DND-41 (cell line): Measurements from ENCODE around the gene IQCH.

Source experiments
- EZH2 ChIP-seq: IDR thresholded peaks from 3 replicates; pipeline ENCODE4 v1.6.1; 2012; ENCODE audit warnings: borderline replicate concordance, low read depth, mild to moderate bottlenecking, moderate library complexity, low read length, inconsistent platforms; ENCODE audit not compliant: severe bottlenecking
- TF ChIP-seq, protein P1 (sequence below): IDR thresholded peaks from 2 replicates; pipeline ENCODE4 v1.5.1; 2012; ENCODE audit warnings: borderline replicate concordance, low read length, moderate library complexity, mild to moderate bottlenecking; ENCODE audit not compliant: poor library complexity, severe bottlenecking; ENCODE audit errors: extremely low read depth

DNA sequence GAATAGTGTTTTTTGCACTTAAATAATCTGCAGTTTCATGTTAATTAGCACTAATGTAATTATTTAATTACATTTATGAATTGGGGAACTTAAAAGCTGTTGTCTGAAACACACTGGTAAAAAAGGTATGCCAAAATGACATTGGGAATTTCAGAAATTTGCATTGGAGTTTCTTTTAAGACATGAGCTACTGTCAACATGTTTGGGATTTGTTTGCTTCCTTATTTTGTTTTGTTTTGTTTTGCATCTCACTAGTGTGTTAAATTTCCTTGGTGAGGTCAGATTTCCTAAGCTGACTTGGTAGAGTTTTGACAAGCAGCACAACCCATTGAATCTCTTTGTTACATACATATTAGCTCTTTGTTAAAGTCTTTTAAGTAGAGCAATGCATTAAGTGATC is 119.4 kb downstream of the IQCH start:
- TF ChIP-seq EZH2, result no peak
- TF ChIP-seq, protein P1, sequence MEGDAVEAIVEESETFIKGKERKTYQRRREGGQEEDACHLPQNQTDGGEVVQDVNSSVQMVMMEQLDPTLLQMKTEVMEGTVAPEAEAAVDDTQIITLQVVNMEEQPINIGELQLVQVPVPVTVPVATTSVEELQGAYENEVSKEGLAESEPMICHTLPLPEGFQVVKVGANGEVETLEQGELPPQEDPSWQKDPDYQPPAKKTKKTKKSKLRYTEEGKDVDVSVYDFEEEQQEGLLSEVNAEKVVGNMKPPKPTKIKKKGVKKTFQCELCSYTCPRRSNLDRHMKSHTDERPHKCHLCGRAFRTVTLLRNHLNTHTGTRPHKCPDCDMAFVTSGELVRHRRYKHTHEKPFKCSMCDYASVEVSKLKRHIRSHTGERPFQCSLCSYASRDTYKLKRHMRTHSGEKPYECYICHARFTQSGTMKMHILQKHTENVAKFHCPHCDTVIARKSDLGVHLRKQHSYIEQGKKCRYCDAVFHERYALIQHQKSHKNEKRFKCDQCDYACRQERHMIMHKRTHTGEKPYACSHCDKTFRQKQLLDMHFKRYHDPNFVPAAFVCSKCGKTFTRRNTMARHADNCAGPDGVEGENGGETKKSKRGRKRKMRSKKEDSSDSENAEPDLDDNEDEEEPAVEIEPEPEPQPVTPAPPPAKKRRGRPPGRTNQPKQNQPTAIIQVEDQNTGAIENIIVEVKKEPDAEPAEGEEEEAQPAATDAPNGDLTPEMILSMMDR, result no peak
